HTR-8/SVneo (cell line): ENCODE measurements around the gene NECAB3.
"Not testable (repeated sequence)": the region's sequence is repeated elsewhere in the genome, so short reads cannot be mapped to it uniquely, and the experiment has no call there.

Source experiments
- DNase-seq: peaks from one replicate; pipeline ENCODE4 v3.0.0; 2011; ENCODE audit warnings: low spot score, mixed read lengths; ENCODE audit not compliant: insufficient read length
- FAIRE-seq: peaks from 2 replicates; lab custom pipeline; 2011; peaks lifted over from hg19 to GRCh38; lab: Jason Lieb, UNC

Gene NECAB3

GRCh38 chr20:33653218-33653899 lies 20.9 kb downstream of the NECAB3 start:
- DNase-seq = peak; percentile 89
- FAIRE-seq = peak; percentile 66

GRCh38 chr20:33651562-33652048 lies 22.6 kb downstream of the NECAB3 start:
- no peak for DNase-seq
- no peak for FAIRE-seq

GRCh38 chr20:33650753-33651561 lies 23.3 kb downstream of the NECAB3 start:
- DNase-seq = no peak
- no peak for FAIRE-seq

GRCh38 chr20:33650111-33650752 lies 24.0 kb downstream of the NECAB3 start:
- FAIRE-seq = no peak
- DNase-seq = no peak

GRCh38 chr20:33649201-33649681 lies 25.0 kb downstream of the NECAB3 start:
- DNase-seq = no peak
- FAIRE-seq = no peak

- FAIRE-seq = no peak
- no peak for DNase-seq
Observed at GRCh38 chr20:33648396-33649004, 25.7 kb downstream of the NECAB3 start.

GRCh38 chr20:33647603-33648395 lies 26.4 kb downstream of the NECAB3 start:
- DNase-seq (no peak), FAIRE-seq (no peak)

- not testable (repeated sequence) for DNase-seq, FAIRE-seq
Observed at GRCh38 chr20:33646959-33647602, 27.1 kb downstream of the NECAB3 start.

GRCh38 chr20:33646191-33646590 lies 28.0 kb downstream of the NECAB3 start:
- FAIRE-seq (no peak), DNase-seq (no peak)

- DNase-seq (no peak), FAIRE-seq (no peak)
Observed at GRCh38 chr20:33645396-33645795, 28.8 kb downstream of the NECAB3 start.

GRCh38 chr20:33645072-33645358 lies 29.2 kb downstream of the NECAB3 start:
- FAIRE-seq (no peak), DNase-seq (no peak)

- FAIRE-seq (no peak), DNase-seq (no peak)
Observed at GRCh38 chr20:33644313-33645071, 29.7 kb downstream of the NECAB3 start.

GRCh38 chr20:33640287-33640686 lies 33.9 kb downstream of the NECAB3 start:
- DNase-seq (no peak), FAIRE-seq (no peak)

GRCh38 chr20:33636776-33637175 lies 37.5 kb downstream of the NECAB3 start:
- FAIRE-seq (no peak), DNase-seq (no peak)

GRCh38 chr20:33635341-33635740 lies 38.9 kb downstream of the NECAB3 start:
- no peak for DNase-seq
- FAIRE-seq = no peak

GRCh38 chr20:33631910-33632309 lies 42.3 kb downstream of the NECAB3 start:
- FAIRE-seq, DNase-seq: not testable (repeated sequence)

GRCh38 chr20:33630507-33630906 lies 43.7 kb downstream of the NECAB3 start:
- FAIRE-seq (no peak), DNase-seq (no peak)

GRCh38 chr20:33629979-33630378 lies 44.2 kb downstream of the NECAB3 start:
- no peak for DNase-seq
- FAIRE-seq = no peak

GRCh38 chr20:33629533-33629932 lies 44.7 kb downstream of the NECAB3 start:
- no peak for FAIRE-seq
- no peak for DNase-seq
